ENCODE data around the gene FREM2.

The FREM2 gene

DNA sequence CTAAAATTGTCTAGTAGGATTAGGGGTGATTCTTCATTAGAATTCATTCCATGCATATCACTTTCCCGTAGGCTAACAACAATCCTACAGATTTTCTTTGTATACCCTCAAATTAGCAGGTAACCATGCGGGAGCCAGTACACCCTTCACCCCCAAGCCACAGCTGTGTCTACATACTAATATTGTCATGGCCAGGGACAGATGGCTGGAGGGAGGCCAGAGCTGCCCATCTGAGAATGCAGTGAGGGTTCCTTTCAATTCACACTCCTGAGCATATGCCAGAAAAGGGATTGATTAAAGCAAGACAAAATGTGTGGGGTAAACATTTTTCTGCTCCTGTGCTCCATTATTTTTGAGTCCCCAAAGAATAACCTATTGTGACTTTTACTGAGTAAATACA is 68.9 kb downstream of the FREM2 start:
- no peak for DNase-seq (ENCODE audit: low read depth in 2 of 2, low spot score in 1 of 2)

DNA sequence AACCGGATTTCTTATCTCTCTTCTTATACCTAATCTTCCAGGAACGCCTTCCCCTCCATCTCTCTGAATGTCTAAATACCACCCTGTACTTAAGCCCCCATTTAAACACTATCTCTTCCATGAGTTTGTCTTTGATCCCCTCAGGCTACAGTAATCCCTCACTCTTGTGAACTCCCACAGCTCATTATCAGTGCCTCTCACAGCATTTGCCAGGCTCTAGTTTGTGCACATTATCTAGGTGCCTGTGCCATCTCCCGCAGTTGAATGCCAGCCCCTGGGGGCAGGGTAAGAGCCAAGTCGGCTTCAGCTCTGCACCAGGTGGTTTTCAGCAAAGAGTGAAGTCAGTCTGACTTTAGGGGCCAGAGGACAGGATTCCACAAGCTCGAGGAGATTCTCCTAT is 71.4 kb downstream of the FREM2 start:
- no peak for DNase-seq (ENCODE audit: low read depth in 2 of 2, low spot score in 1 of 2)

DNA sequence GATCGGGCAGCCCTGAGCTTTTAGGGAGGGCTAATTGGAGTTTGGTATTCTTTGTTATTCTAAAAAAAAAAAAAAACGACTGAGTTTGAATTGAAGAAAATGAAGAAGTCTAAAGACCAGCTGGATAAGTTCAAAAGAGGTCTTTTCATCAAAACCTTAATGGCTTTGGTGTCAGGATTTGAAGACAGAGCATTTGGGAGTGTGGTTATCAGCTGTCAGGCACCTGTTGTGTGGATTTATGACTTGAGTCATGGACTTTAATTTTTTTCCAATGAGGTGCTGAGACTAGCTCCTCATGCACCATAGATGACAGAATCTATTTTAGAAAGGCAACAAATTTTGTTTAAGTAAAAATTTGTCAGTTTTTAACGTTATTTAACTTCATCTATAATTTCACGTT is 72.5 kb downstream of the FREM2 start:
- DNase-seq (ENCODE audit: low read depth in 2 of 2, low spot score in 1 of 2), result no peak

DNA sequence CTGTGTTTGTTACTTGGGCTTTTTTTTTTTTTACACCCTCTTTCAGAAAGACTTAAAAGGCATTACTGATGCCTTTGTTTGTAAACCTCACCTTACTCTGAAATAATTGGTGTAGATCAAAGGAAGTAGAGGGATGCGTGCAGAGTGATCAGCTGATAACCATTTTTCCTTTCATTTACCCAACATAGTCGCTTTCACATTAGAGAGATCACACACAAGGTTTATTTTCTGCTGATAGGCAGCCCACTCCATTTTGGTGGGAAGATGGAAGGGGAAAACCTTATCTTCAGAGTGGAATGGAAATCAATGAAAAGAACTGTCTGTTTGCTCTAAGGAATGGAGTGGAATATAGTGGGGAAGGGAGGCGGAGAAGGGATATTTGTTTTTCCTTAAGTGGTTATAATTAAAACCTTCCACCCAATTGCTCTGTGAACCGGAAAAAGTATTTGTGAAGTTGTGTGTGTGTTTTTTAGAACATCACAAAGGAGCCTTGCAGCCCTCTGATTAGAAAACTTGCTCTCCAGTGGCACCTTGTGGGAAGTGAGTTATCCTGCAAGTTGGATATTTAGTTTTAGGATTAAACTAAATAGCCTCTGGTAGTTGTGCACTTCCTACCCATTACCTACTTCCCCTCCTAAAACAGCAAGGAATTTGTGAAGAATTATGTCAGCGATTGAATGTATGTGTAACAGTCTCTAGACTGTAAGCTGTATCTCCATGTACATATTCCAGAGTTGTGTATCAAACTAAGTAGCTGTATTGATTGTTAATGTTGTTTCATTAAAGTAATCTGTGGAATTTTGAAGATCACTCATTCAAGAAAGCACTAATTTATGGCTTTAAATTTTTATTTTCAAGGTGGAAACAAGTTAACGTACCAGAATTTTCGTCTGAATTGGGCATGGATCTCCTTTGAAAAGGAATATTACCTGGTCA is 76.8 kb downstream of the FREM2 start:
- DNase-seq (ENCODE audit: low read depth in 2 of 2, low spot score in 1 of 2), result no peak

DNA sequence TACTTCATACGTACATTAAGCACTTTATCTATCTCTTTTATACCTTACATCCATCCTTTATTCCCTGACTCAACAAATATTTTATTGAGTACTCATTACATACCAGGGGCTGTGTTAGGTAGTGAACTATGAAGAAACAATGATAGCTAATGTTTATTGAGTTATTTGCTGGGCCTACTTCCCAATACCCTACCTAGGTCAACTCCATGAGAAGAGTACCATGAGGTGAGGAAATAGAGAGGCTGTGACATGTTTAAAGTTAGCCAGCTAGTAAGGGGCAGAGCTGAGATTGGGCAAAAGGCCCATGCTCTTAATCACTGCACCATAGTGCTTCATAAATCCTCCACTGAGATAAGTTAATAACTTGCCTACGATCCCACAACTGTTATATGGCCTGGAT is 79.9 kb downstream of the FREM2 start:
- DNase-seq (ENCODE audit: low read depth in 2 of 2, low spot score in 1 of 2), result no peak

DNA sequence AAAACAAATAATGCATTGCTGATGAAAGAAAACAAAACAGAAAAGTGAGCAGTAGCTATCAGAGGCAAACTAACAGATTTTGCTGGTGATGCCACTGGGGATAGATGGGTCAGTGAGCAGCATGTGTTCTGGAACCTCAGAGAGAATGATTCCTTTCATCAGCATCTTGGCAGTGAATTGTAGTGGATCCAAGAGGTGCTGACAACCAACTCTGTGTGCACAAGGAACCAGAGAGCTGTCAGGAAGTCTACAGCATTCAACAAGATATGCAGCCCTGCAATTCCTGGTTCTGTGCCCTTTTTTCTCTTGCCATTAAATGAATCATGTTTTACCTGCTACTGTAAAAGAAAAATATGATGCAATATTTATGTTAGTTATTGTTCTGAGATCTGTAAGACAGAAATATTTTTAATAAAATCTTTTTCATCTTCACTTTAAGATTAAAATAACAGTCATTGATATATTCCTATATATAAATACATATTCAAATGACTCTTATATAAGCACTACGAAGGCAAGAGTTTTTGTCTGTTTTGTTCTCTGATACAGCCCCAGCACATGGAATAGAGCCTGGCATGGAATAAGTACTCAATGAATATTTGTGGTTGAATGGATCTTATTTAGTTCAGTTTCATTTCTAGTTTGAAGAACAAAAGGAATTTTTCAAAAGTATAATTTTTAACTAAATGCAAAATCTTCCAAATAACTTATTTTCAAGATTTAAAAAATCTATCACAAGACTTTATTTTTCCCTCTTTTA is 80.8 kb downstream of the FREM2 start:
- DNase-seq (ENCODE audit: low read depth in 2 of 2, low spot score in 1 of 2), result no peak

DNA sequence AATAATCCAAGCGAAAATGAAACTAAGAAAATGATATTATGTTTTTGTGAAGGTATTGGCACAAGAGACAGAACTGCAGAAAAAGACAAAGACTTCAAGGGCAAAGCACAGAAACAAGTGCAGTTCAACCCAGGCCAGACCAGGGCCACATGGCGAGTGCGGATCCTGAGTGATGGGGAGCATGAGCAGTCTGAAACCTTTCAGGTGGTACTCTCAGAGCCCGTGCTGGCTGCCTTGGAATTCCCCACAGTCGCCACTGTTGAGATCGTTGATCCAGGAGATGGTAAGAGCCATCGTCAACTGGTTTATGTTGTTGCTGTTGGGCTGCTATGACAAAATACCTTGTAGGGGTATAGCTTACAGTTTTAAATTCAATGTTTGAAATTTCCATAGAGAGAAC is 82.6 kb downstream of the FREM2 start:
- DNase-seq (ENCODE audit: low read depth in 2 of 2, low spot score in 1 of 2), result no peak

DNA sequence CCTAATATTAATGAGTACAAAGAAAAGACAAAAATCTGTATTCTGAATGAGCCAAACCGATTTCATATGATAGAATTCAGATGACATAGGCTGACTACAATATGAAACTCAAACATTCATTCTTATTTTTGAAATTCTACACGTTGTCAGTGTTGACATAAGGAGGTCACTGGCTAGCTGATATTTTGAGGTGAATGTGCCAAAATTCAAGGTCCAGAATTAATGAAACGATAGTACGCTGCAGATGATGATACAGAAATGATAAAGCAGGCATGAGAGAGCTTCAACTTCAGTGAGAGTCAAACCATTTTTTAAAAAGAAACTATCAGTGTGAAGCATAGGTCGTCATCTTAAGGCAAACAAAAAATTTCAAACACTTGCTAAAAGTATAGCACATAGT is 88.2 kb downstream of the FREM2 start:
- DNase-seq (ENCODE audit: low read depth in 2 of 2, low spot score in 1 of 2), result no peak

DNA sequence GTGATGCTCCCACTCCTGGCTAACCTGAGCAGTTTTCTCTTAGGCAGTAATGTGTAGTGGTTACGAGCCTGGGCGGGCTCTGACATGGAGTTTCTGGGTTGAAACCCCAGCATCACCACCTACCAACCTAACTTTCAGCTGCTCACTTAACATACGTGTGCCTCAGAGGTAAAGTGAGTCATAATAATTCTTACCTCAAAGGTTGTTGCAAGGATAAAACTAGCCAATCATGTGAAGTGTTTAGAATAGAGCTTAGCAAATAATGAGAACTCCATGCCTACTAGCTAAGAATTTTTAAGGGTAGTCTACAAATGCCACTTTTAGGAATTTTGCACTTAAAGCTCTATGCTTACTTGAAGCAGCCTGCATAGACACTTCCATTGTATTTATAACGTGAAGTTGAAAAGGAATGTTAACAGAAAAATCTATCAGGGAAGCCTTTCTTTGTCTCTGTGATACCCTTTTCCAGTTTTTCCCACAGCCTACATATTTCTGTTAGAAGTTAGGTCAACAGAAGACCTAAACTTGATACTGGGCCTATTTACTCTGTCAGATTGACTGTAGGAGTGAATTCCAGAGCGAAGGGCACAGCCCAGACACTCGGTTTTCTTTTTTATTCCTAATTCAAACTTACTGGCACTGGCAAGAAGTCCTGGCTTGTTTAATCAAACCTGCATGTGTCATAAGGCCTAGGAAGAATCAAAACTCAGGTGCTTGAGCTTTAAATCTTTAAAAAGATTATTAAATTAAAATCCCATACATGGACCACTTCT is 90.7 kb downstream of the FREM2 start:
- no peak for DNase-seq (ENCODE audit: low read depth in 2 of 2, low spot score in 1 of 2)

DNA sequence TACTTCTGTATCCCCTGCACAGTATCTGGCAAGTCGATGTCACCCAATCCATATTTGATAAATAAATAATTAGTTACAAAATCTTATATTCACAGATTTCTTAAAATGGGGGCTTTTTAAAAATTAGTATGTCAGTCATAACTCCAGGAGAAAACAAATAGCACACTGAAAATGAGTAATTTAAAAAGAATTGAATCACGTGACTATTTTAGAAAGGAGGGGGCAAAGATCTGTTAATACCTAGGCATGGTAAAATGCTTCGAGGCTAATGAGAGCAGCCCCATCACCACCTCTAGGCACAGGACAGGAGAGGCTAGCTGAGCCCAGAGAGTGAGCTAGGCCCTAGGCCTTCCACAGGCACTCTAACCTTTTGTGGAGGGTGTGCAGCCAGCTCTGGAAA is 94.7 kb downstream of the FREM2 start:
- DNase-seq (ENCODE audit: low read depth in 2 of 2, low spot score in 1 of 2), result no peak

DNA sequence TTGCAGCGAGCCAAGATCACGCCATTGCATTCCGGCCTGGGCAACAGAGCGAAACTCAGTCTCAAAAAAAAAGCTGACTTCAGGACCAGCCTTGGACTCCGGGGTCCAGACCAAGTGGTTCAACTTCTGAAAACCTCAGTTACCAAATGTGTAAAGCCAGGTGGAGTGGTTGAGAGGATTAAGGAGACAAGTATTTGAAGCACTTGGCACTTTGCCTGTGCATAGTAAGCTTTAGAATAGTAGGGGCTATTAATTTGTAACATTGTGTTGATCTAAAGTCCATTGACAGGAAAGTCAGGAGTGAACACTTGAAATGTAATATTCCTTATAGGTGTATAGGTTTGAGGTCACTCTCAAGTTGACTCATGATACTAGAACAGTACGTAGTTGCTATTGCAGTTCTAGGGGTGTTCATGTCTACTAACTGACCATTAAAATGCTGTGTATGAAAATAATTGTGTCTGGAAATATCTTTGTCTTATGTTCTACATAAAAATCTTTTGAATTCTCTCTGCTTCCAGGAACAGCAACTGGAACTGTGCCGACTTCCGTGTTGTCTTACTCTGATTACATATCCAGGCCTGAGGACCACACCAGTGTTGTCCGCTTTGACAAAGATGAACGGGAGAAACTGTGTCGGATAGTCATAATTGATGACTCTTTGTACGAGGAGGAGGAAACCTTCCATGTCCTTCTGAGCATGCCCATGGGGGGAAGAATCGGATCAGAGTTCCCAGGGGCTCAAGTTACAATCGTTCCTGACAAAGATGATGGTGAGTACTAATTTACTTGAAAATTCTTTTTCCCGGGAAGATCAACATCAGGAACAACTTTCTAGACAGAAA is 97.4 kb downstream of the FREM2 start:
- DNase-seq (ENCODE audit: low read depth in 2 of 2, low spot score in 1 of 2), result no peak

DNA sequence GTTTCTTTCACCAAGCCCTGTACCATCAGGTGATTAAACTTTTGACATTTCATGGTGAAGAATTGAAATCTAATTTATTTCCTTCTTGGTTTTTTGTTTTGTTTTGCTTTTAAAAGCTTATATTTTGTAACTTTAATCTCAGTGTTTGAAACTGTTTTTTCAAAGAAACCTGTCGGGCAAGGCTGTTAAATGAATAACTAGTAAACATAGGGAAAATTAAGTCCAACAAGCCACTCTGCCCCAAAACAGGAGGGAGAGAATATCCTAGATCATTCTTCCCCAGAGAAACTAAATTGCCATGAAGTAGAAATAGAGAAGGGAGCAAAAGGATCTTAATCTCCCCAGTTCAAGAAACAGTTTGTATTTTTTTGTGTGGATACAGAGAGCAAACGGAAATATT is 98.2 kb downstream of the FREM2 start:
- DNase-seq (ENCODE audit: low read depth in 2 of 2, low spot score in 1 of 2), result no peak

DNA sequence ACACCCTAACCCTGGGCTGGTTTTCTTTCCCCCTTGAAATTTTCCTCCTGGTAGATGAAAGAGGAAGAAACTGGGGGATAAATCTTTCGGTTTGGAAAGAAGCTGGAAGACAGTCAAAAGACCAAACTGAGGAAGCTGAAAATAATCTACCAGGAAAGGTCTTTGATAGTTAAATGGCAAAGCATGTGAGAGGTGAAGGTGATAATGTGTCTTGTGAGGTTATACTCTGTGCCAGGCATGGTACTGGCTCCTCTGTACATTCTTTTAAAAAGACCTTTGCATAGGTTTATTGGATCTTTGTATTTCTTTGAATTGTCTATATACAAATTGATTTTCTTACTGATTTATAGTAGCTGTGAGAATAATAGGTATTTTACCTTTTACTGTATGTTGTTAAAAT is 98.6 kb downstream of the FREM2 start:
- no peak for DNase-seq (ENCODE audit: low read depth in 2 of 2, low spot score in 1 of 2)

DNA sequence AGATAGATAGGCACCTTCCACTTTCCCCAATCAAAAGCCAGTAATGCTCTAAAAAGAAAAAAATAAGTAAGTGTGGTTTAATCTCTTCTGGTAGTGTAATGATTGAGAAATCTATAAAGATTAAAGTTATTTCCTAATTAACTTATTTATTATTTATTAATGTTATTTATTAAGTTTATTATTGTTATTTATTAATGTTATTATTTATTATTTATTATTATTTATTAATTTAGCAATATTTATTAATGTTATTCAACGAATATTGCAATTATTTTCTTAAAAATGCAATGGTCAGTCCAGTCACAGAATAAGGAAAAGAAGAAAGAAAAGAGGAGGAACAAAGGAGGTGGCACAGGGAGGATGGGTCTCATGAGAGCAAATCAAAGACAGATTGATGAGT is 100.7 kb downstream of the FREM2 start:
- DNase-seq (ENCODE audit: low read depth in 2 of 2, low spot score in 1 of 2), result no peak

DNA sequence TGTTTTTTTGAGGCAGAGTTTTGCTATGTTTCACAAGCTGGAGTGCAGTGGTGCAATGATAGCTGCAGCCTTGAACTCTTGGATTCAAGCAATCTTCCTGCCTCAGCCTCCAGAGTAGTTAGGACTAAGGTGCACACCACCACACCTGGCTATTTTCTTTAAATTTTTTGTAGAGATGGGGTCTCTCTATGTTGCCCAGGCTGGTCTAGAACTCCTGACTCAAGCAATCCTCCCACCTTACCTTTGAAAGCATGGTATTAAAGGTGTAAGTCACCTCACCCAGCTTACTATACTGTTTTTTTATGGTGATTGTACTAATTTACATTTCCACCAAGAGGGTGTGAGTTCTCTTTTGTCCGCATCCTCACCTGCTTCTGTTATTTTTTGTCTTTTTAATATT is 110.0 kb downstream of the FREM2 start:
- DNase-seq (ENCODE audit: low read depth in 2 of 2, low spot score in 1 of 2), result no peak

DNA sequence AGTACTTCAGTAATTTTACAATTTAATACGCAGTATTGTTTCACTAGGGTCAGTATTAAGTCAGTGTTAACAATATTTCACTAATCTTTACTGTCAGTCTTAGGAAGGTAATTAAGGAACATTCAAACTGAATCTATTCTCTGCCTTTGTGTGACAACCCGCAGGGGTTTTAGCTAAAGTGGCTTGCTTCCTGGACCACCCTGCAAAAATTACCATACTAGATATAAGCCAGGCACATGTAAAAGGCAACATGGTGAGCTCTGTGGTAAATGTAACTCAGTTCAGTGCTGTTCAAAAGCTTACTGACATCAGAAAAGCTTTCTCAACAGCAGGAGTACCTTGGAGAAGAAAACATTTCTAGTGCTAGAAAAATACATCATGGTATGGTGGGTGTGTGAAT is 116.7 kb downstream of the FREM2 start:
- DNase-seq (ENCODE audit: low read depth in 2 of 2, low spot score in 1 of 2), result no peak

DNA sequence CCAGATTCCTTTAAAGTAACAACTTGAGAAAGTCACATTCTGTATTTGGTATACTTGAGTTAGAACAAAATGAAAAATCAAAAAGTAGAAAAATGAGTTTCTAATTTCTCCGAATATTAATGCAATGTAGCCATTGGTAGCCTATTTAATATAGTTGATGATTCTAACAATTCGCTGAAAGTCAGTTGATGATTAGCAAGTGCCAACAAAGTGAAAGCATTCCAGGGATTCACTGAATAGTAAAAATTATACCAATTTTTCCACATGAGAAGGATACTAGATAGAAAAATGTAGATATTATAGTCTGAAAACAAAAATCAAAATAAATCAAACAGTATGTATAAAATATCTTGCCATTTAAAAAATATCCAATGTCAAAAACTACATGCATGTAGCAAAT is 117.2 kb downstream of the FREM2 start:
- DNase-seq (ENCODE audit: low read depth in 2 of 2, low spot score in 1 of 2), result no peak

DNA sequence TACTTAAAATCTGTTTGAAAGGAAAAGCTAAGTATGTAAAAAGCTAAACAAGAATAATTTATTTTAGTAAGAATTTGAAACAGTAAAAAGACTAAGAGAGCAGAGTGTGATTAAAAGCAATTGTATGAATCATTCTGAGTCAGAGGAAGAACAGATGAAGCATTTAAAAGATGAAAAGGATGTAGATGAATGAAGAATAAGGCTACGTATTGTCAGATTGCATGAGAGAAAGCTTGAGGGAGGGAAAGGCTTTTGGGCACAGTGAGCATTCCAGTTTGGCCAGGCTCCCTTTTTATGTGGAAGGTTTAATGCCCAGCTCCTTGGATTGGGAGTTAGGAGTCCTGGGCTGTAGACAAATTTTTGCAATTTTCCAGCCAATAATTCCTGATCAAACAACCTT is 117.7 kb downstream of the FREM2 start:
- no peak for DNase-seq (ENCODE audit: low read depth in 2 of 2, low spot score in 1 of 2)

DNA sequence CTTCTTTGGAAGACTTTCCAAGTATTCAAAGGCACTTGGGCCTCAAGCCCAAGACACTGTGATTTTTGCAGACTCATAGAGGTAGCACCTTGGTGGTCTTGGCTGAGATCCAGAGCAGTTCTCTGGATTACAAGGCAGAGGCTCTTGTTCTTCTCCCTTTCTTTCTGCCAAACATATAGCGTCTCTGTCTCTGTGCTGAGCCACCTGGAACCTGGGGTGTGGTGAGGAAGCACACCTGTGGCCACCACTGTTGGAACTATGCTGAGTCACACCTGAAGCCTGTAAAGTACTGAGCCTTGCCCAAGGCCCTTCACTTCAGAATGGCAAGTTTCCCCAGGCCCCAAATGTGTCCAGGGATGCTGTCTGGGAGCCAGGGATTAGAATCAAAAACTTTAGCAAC is 127.5 kb downstream of the FREM2 start:
- no peak for DNase-seq (ENCODE audit: low read depth in 2 of 2, low spot score in 1 of 2)

DNA sequence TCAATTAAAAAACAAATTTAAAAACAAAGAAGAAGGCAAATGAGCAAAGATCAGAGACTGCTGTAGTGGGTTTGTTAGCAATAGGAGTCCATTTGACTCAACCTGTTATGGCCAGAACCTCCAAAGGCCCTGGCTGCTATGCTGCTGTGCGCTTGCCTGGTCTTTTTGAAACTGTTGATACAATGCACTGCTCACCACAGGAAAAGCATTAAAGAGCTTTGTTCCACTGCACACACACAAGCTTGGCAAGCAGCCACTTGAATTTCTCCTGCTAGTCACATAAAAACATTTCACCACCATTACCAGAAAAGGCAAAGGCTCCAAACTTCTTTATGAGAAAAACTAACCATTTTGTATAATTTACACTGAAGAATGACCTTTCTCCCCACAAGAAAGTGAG is 132.2 kb downstream of the FREM2 start:
- DNase-seq (ENCODE audit: low read depth in 2 of 2, low spot score in 1 of 2), result no peak

DNA sequence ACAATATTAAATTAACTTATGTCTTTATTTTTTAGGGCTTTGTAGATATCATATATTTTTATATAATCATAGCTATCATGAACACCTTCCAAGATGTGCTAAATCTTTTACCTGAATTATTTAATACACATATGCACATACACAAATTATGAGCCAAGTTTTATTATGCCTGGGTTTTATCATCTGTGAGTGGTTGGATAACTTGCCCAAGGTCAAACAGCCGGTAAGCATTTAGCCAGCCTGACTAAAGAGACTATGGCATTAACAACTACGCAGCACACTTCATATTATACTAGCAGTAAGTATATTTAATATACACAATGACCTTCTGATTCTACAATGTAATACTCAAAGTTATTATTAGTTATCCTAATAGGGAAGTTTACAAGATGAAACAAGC is 132.7 kb downstream of the FREM2 start:
- DNase-seq (ENCODE audit: low read depth in 2 of 2, low spot score in 1 of 2), result no peak

Data from stimulated activated CD8-positive, alpha-beta memory T cell treated with anti-CD3 and anti-CD28 coated beads, Interleukin-4, amount 100 ng/mL, for 1 hour (primary cell).